HCT116 (cell line): Measurements from ENCODE around the gene ATP6V0B. TPM values are rescaled to one million over a fixed set of nuclear protein-coding genes. Genes with fewer than 3 reads are reported as not detected.

ENCODE experiments used
- ATAC-seq: fragments of 200-7000 bp; cut with Tn5 transposase; 2 replicates; pipeline ENCODE4 v1.9.1; 2020; ENCODE audit warnings: mild to moderate bottlenecking, moderate library complexity
- BruUV-seq: library from RNA; stranded (reverse); fragments of 400-500 nt; replicated peaks from 2 replicates; lab custom pipeline; 2021; lab: Mats Ljungman, UMichigan
- CTCF ChIA-PET: fragments of 300-600 bp; sonication (Branson Sonifier 250); formaldehyde crosslinking; loops from one replicate; lab custom pipeline; 2021; ENCODE audit warnings: antibody characterized with exemption; lab: Charles Lee
- POLR2A ChIA-PET: fragments of 300-600, 350-600 bp; sonication (Branson Sonifier 250); formaldehyde crosslinking; loops from one replicate; lab custom pipeline; 2021; ENCODE audit warnings: antibody characterized with exemption; lab: Charles Lee
- RAD21 ChIA-PET, 2 experiments: fragments of 300-600 bp; sonication (Branson Sonifier 250); formaldehyde crosslinking; loops; one replicate each; lab custom pipeline; 2023; ENCODE audit warnings: low total read pairs in 2 of 2; ENCODE audit not compliant: uncharacterized antibody in 2 of 2, unreplicated experiment in 2 of 2, low non-redundant PET in 1 of 2; lab: Charles Lee
- DNase-seq: peaks from one replicate; pipeline ENCODE4 v3.0.0-alpha.2; 2010; ENCODE audit warnings: low read depth, low spot score
- H2AFZ ChIP-seq: fragments of 200-600 bp; shearing (Covaris generic), sonication (generic); 2 replicates; pipeline ENCODE4 v1.6.1; 2017; ENCODE audit warnings: low read depth, mixed run types, mixed read lengths, antibody characterized with exemption, low read length; ENCODE audit not compliant: poor library complexity, severe bottlenecking
- H3K27ac ChIP-seq: 2 replicates; pipeline ENCODE4 v1.5.1; 2012; ENCODE audit warnings: low read depth, low read length
- H3K27me3 ChIP-seq: fragments of 200-600 bp; sonication (generic); 2 replicates; pipeline ENCODE4 v1.6.1; 2016; ENCODE audit warnings: mixed run types, low read length, mixed read lengths; ENCODE audit not compliant: insufficient read depth
- H3K36me3 ChIP-seq, 2 experiments: fragments of 200-500 bp in 1 of 2; fragments of 200-600 bp in 1 of 2; sonication (Bioruptor generic) in 1 of 2; sonication (generic) in 1 of 2; 2 replicates each; pipeline versions ENCODE4 v1.5.1 to v1.6.1; 2014 to 2016; ENCODE audit warnings: low read length in 2 of 2, inconsistent platforms in 1 of 2, mixed read lengths in 1 of 2, mixed run types in 1 of 2; ENCODE audit not compliant: insufficient read depth in 2 of 2, control insufficient read depth in 1 of 2
- H3K4me1 ChIP-seq, 2 experiments: fragments of 200-600 bp in 1 of 2; sonication (generic) in 1 of 2; 2 replicates each; pipeline versions ENCODE4 v1.5.1 to v1.6.1; 2012 to 2017; ENCODE audit warnings: low read length in 2 of 2, inconsistent platforms in 1 of 2, mild to moderate bottlenecking in 1 of 2, mixed read lengths in 1 of 2, mixed run types in 1 of 2, moderate library complexity in 1 of 2; ENCODE audit not compliant: insufficient read depth in 2 of 2, control insufficient read depth in 1 of 2
- H3K4me2 ChIP-seq: fragments of 200-600 bp; sonication (generic); 2 replicates; pipeline ENCODE4 v1.6.1; 2017; ENCODE audit warnings: mixed run types, low read length, mixed read lengths
- H3K4me3 ChIP-seq, 2 experiments: fragments of 200-600 bp in 1 of 2; sonication (generic) in 1 of 2; replicated peaks in 1 of 2; 2 replicates each; pipeline ENCODE4 v1.5.1; 2011 to 2016; ENCODE audit warnings: low read length in 2 of 2, control low read depth in 1 of 2, low read depth in 1 of 2, mild to moderate bottlenecking in 1 of 2, mixed read lengths in 1 of 2, mixed run types in 1 of 2
- H3K79me2 ChIP-seq: fragments of 200-600 bp; sonication (generic); 2 replicates; pipeline ENCODE4 v1.6.1; 2017; ENCODE audit warnings: mild to moderate bottlenecking, mixed run types, low read length, moderate library complexity, mixed read lengths; ENCODE audit not compliant: insufficient read depth
- H3K9ac ChIP-seq: fragments of 200-600 bp; sonication (generic); 2 replicates; pipeline ENCODE4 v1.6.1; 2016; ENCODE audit warnings: low read length, mixed read lengths
- H3K9me2 ChIP-seq: fragments of 200-600 bp; sonication (generic), shearing (Covaris generic); 2 replicates; pipeline ENCODE4 v1.6.1; 2017; ENCODE audit warnings: mixed run types, mild to moderate bottlenecking, moderate library complexity; ENCODE audit not compliant: insufficient read depth
- H3K9me3 ChIP-seq, 2 experiments: fragments of 200-500 bp in 1 of 2; fragments of 200-600 bp in 1 of 2; sonication (Bioruptor generic) in 1 of 2; sonication (generic) in 1 of 2; 2 replicates each; pipeline ENCODE4 v1.6.1; 2014 to 2017; ENCODE audit warnings: low read length in 2 of 2, mixed read lengths in 2 of 2, inconsistent platforms in 1 of 2, low read depth in 1 of 2, mild to moderate bottlenecking in 1 of 2, mixed run types in 1 of 2, moderate library complexity in 1 of 2; ENCODE audit not compliant: control insufficient read depth in 1 of 2, insufficient read depth in 1 of 2
- H4K20me1 ChIP-seq: fragments of 200-600 bp; sonication (generic), shearing (Covaris generic); 2 replicates; pipeline ENCODE4 v1.6.1; 2017; ENCODE audit warnings: mixed run types, mild to moderate bottlenecking, moderate library complexity; ENCODE audit not compliant: insufficient read depth
- CBX3 ChIP-seq: IDR thresholded peaks from 2 replicates; pipeline ENCODE4 v1.6.1; 2012; ENCODE audit warnings: low read depth
- EZH2 ChIP-seq: fragments of 200-600 bp; sonication (generic); IDR thresholded peaks from 2 replicates; pipeline ENCODE4 v1.6.1; 2017; ENCODE audit warnings: antibody characterized with exemption, mixed run types
- JUND ChIP-seq: IDR thresholded peaks from 2 replicates; pipeline ENCODE4 v1.6.1; 2012
- POLR2AphosphoS5 ChIP-seq: IDR thresholded peaks from 2 replicates; pipeline ENCODE4 v1.6.1; 2011; ENCODE audit warnings: mild to moderate bottlenecking, low read depth, low read length, moderate library complexity
- SIN3A ChIP-seq: IDR thresholded peaks from 2 replicates; pipeline ENCODE4 v1.6.1; 2012; ENCODE audit warnings: low read depth
- YY1 ChIP-seq: IDR thresholded peaks from 2 replicates; pipeline ENCODE4 v1.6.1; 2011; ENCODE audit warnings: low read length, low read depth, moderate library complexity, mild to moderate bottlenecking; ENCODE audit not compliant: insufficient replicate concordance; ENCODE audit errors: extremely low read depth
- ZNF274 ChIP-seq: fragments of 200-500 bp; sonication (Bioruptor generic); IDR thresholded peaks from 2 replicates; pipeline ENCODE4 v1.6.1; 2014; ENCODE audit warnings: mild to moderate bottlenecking, low read depth, low read length, inconsistent platforms
- intact Hi-C: fragments of 100-400 bp; cut with micrococcal nuclease; formaldehyde crosslinking; loops from 2 replicates; pipeline ENCODE4 v1.10.0; 2022
- total RNA-seq: library from RNA; stranded (reverse); gene quantifications from one replicate; pipeline ENCODE4 v1.2.1, GENCODE V29; 2021; ENCODE audit not compliant: unreplicated experiment
- TF ChIP-seq, protein P1 (sequence below): IDR thresholded peaks from 2 replicates; pipeline ENCODE4 v1.6.1; 2012
- TF ChIP-seq, protein P2 (sequence below): IDR thresholded peaks from 2 replicates; pipeline ENCODE4 v1.6.1; 2011; ENCODE audit warnings: mild to moderate bottlenecking, low read length, moderate library complexity; ENCODE audit not compliant: insufficient replicate concordance; ENCODE audit errors: extremely low read depth
- TF ChIP-seq, protein P3 (sequence below): IDR thresholded peaks from 2 replicates; pipeline ENCODE4 v1.6.1; 2012
- TF ChIP-seq, protein P4 (sequence below), 3 experiments: fragments of 200-600 bp in 1 of 3; sonication (generic) in 1 of 3; IDR thresholded peaks in 2 of 3; conservative IDR thresholded peaks in 1 of 3; 2 replicates each; pipeline ENCODE4 v1.5.1; 2012 to 2017; ENCODE audit warnings: low read depth in 2 of 3, low read length in 2 of 3, antibody characterized with exemption in 1 of 3, borderline replicate concordance in 1 of 3, control low read depth in 1 of 3, mild to moderate bottlenecking in 1 of 3, mixed read lengths in 1 of 3, mixed run types in 1 of 3, moderate library complexity in 1 of 3; ENCODE audit not compliant: insufficient read depth in 1 of 3

Gene ATP6V0B
- total RNA-seq, 1 experiment from 2014 or later: 122 TPM

DNA sequence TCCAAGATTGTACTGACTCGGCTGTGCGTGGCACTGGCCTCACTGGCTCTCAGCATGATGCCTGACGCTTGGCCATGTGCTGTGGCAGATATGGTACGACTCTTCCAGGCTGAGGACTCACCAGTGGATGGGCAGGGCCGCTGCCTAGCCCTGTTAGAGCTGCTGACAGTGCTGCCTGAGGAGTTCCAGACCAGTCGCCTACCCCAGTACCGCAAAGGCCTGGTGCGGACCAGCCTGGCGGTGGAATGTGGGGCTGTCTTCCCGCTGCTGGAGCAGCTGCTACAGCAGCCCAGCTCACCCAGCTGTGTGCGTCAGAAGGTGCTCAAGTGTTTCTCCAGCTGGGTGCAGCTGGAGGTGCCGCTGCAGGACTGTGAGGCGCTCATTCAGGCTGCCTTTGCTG is 25.1 kb upstream of the ATP6V0B start (continued):
- TF ChIP-seq YY1: no peak

DNA sequence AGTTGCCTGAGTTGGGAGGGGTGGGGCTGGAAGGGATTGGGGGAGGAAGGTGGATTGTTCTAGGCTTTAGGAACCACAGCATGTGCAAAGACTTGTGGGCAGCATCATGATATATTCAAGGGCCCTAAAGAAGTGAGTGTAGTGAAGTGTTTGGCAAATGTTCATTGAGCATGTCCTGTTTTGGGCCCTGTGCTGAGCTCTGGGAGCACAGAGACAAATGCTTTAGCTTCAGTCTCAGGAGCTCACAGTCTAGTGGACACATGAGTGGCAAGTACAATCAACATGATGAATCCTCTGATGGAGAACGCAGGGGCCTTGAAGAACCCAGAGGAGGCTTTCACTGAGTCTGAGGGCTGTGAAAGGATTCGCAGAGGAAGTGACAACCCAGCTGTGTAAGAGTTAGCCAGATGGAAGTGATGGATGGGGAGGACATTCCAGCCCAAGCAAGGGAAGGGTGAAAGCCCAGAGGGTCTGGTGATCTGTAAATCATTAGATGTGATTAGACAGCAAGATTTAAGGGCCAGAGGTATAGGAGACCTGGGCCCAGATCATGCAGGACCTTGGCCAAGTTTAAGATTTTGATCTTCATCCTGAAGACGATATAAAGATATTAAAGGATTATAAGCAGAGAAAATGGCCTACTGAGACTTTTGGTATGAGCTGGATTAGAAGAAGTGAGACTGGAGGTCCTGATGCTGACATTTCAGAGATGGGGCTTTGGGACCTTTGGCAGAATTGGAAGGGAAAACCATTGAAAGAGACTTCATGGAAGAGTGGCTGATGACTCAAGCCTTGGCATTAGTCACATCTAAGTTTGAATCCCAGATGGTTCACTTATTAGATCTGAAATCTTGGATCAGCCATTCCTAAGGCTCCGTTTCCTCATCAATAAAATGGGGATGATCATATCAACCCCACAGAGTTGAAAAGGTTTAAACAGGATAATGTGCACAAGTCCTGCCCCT is 23.5 kb upstream of the ATP6V0B start:
- DNase-seq (no peak), ATAC-seq (no peak)
- CTCF ChIA-PET: no interaction called here
- Histone ChIP-seq H3K4me3 (no peak overlapping the region), H3K4me2 (no peak overlapping the region), H4K20me1 (no peaks in the 10 kb centered on the region), H3K9me3 (no peaks in the 10 kb centered on the region), H3K9me2 (no peaks in the 10 kb centered on the region), H3K27me3 (no peaks in the 10 kb centered on the region), H3K4me1 (peaks cover 6 to 14% of the 10 kb centered on the region in 2 experiments; a peak in 3 of 4 replicates), H3K9ac (no peak overlapping the region), H3K36me3 (0 out of 4 replicates have a peak, but pooled peaks cover 0 to 3% of the 10 kb centered on the region in 2 experiments), H3K79me2 (peaks cover 11% of the 10 kb centered on the region; the same call in 1 of the 2 replicates), H2AFZ (no peak overlapping the region), H3K27ac (no peak overlapping the region)
- RAD21 ChIA-PET: no interaction called here
- TF ChIP-seq EZH2: no peak
- TF ChIP-seq CBX3: no peak
- TF ChIP-seq, protein P1, sequence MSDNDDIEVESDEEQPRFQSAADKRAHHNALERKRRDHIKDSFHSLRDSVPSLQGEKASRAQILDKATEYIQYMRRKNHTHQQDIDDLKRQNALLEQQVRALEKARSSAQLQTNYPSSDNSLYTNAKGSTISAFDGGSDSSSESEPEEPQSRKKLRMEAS: no peak
- TF ChIP-seq JUND: no peak
- no peak for TF ChIP-seq POLR2AphosphoS5
- TF ChIP-seq, protein P2, sequence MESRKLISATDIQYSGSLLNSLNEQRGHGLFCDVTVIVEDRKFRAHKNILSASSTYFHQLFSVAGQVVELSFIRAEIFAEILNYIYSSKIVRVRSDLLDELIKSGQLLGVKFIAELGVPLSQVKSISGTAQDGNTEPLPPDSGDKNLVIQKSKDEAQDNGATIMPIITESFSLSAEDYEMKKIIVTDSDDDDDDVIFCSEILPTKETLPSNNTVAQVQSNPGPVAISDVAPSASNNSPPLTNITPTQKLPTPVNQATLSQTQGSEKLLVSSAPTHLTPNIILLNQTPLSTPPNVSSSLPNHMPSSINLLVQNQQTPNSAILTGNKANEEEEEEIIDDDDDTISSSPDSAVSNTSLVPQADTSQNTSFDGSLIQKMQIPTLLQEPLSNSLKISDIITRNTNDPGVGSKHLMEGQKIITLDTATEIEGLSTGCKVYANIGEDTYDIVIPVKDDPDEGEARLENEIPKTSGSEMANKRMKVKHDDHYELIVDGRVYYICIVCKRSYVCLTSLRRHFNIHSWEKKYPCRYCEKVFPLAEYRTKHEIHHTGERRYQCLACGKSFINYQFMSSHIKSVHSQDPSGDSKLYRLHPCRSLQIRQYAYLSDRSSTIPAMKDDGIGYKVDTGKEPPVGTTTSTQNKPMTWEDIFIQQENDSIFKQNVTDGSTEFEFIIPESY: no peak
- TF ChIP-seq, protein P3, sequence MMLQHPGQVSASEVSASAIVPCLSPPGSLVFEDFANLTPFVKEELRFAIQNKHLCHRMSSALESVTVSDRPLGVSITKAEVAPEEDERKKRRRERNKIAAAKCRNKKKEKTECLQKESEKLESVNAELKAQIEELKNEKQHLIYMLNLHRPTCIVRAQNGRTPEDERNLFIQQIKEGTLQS: no peak
- TF ChIP-seq, protein P4, sequence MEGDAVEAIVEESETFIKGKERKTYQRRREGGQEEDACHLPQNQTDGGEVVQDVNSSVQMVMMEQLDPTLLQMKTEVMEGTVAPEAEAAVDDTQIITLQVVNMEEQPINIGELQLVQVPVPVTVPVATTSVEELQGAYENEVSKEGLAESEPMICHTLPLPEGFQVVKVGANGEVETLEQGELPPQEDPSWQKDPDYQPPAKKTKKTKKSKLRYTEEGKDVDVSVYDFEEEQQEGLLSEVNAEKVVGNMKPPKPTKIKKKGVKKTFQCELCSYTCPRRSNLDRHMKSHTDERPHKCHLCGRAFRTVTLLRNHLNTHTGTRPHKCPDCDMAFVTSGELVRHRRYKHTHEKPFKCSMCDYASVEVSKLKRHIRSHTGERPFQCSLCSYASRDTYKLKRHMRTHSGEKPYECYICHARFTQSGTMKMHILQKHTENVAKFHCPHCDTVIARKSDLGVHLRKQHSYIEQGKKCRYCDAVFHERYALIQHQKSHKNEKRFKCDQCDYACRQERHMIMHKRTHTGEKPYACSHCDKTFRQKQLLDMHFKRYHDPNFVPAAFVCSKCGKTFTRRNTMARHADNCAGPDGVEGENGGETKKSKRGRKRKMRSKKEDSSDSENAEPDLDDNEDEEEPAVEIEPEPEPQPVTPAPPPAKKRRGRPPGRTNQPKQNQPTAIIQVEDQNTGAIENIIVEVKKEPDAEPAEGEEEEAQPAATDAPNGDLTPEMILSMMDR (IDR thresholded peaks at IDR 0.05 in 2 of 3, conservative IDR thresholded peaks at IDR 0.05 in 1 of 3; ENCODE audit: borderline replicate concordance in 1 of 3, insufficient read depth in 1 of 3, low read depth in 2 of 3, low read length in 2 of 3): no peak
- no peak for TF ChIP-seq SIN3A
- TF ChIP-seq ZNF274: no peak
- no TSS peak for BruUV-seq
- POLR2A ChIA-PET: no interaction called here
- intact Hi-C loops: no loop called here
